Activated T-cell treated with anti-CD3 and anti-CD28 coated beads, Interleukin-2, amount 50 U/mL, for 24 hours (primary cell): Measurements from ENCODE around the gene BCAR1.

Experiments used
- DNase-seq: peaks from one replicate; pipeline ENCODE4 v3.0.0-alpha.2; 2020
- H3K27ac Mint-ChIP-seq: 2 replicates; pipeline ENCODE4 v1.8.0; 2020; ENCODE audit warnings: mild to moderate bottlenecking, mixed read lengths
- H3K27me3 Mint-ChIP-seq: 2 replicates; pipeline ENCODE4 v1.8.0; 2020; ENCODE audit warnings: mixed read lengths
- H3K36me3 Mint-ChIP-seq: 2 replicates; pipeline ENCODE4 v1.8.0; 2020; ENCODE audit warnings: low read depth, mixed read lengths
- H3K4me1 Mint-ChIP-seq: 2 replicates; pipeline ENCODE4 v1.8.0; 2020; ENCODE audit warnings: low read depth, mixed read lengths
- H3K4me3 Mint-ChIP-seq: 2 replicates; pipeline ENCODE4 v1.8.0; 2020; ENCODE audit warnings: mild to moderate bottlenecking, moderate library complexity, mixed read lengths
- H3K9me3 Mint-ChIP-seq: 2 replicates; pipeline ENCODE4 v1.8.0; 2020; ENCODE audit warnings: mixed read lengths

The BCAR1 gene

GRCh38 chr16:75189638-75190245 lies 61.7 kb downstream of the BCAR1 start:
- no peak overlapping the region for H3K4me3 Mint-ChIP-seq
- no peak overlapping the region for H3K27ac Mint-ChIP-seq
- H3K36me3 Mint-ChIP-seq = no peaks in the 10 kb centered on the region
- H3K4me1 Mint-ChIP-seq = no peaks in the 10 kb centered on the region
- DNase-seq = no peak
- no peaks in the 10 kb centered on the region for H3K9me3 Mint-ChIP-seq
- peaks cover 3% of the 10 kb centered on the region for H3K27me3 Mint-ChIP-seq

- no peak overlapping the region for H3K27ac Mint-ChIP-seq
- H3K9me3 Mint-ChIP-seq = no peaks in the 10 kb centered on the region
- no peaks in the 10 kb centered on the region for H3K4me1 Mint-ChIP-seq
- no peak overlapping the region for H3K4me3 Mint-ChIP-seq
- no peak for DNase-seq
- H3K36me3 Mint-ChIP-seq = no peaks in the 10 kb centered on the region
- H3K27me3 Mint-ChIP-seq = peaks cover 3% of the 10 kb centered on the region
Measured at GRCh38 chr16:75188832-75189477, 62.5 kb downstream of the BCAR1 start.

- H3K36me3 Mint-ChIP-seq = no peaks in the 10 kb centered on the region
- DNase-seq = no peak
- H3K27ac Mint-ChIP-seq = no peak overlapping the region
- peaks cover 3% of the 10 kb centered on the region for H3K27me3 Mint-ChIP-seq
- H3K4me3 Mint-ChIP-seq = no peak overlapping the region
- H3K9me3 Mint-ChIP-seq = peaks cover 22% of the 10 kb centered on the region
- H3K4me1 Mint-ChIP-seq = peaks cover 2% of the 10 kb centered on the region
Measured at GRCh38 chr16:75181630-75182029, 69.8 kb downstream of the BCAR1 start.

GRCh38 chr16:75179208-75179607 lies 72.2 kb downstream of the BCAR1 start:
- no peak overlapping the region for H3K4me3 Mint-ChIP-seq
- H3K4me1 Mint-ChIP-seq = peaks cover 2% of the 10 kb centered on the region
- no peak overlapping the region for H3K27ac Mint-ChIP-seq
- peaks cover 6% of the 10 kb centered on the region for H3K36me3 Mint-ChIP-seq
- H3K9me3 Mint-ChIP-seq = peaks cover 34% of the 10 kb centered on the region
- no peaks in the 10 kb centered on the region for H3K27me3 Mint-ChIP-seq
- DNase-seq = no peak
